SK-N-SH treated with all-trans-retinoic acid at 6 μM for 48 hours (cell line): Measurements from ENCODE around the gene ARHGAP29.

Source experiments
- ATAC-seq: fragments of 200-7000 bp; cut with Tn5 transposase; 3 replicates; pipeline ENCODE4 v1.9.1; 2020; ENCODE audit warnings: mild to moderate bottlenecking, moderate library complexity
- ARNTL ChIP-seq: fragments of 450-650 bp; formaldehyde crosslinking; IDR thresholded peaks from 2 replicates; pipeline ENCODE4 v1.5.0; 2020; ENCODE audit warnings: low read depth, mild to moderate bottlenecking, moderate library complexity, borderline replicate concordance
- BACH2 ChIP-seq: fragments of 250-450 bp; sonication (Bioruptor Pico); IDR thresholded peaks from 2 replicates; pipeline ENCODE4 v1.9.0; 2021; ENCODE audit warnings: mild to moderate bottlenecking, borderline replicate concordance
- CSDC2 ChIP-seq: fragments of 250-450 bp; sonication (Bioruptor Pico); IDR thresholded peaks from 2 replicates; pipeline ENCODE4 v1.5.0; 2020; ENCODE audit warnings: mild to moderate bottlenecking, moderate library complexity
- CSRNP3 ChIP-seq: fragments of 250-450 bp; sonication (Bioruptor Pico); IDR thresholded peaks from 2 replicates; pipeline ENCODE4 v1.5.1; 2021; ENCODE audit warnings: mild to moderate bottlenecking, moderate library complexity
- ESRRG ChIP-seq: fragments of 250-450 bp; sonication (Bioruptor Pico); IDR thresholded peaks from 2 replicates; pipeline ENCODE4 v1.6.1; 2021; ENCODE audit warnings: mild to moderate bottlenecking
- GLIS3 ChIP-seq: fragments of 250-450 bp; sonication (Bioruptor Pico); IDR thresholded peaks from 2 replicates; pipeline ENCODE4 v1.5.0; 2020; ENCODE audit warnings: mild to moderate bottlenecking, moderate library complexity
- ISL1 ChIP-seq: fragments of 250-450 bp; sonication (Bioruptor Pico); IDR thresholded peaks from 2 replicates; pipeline ENCODE4 v2.1.2; 2022; ENCODE audit warnings: mild to moderate bottlenecking, moderate library complexity
- OSR1 ChIP-seq: fragments of 250-450 bp; sonication (Bioruptor Pico); IDR thresholded peaks from 2 replicates; pipeline ENCODE4 v1.8.0; 2022; ENCODE audit warnings: moderate library complexity, mild to moderate bottlenecking, inconsistent platforms
- PPARA ChIP-seq: fragments of 250-450 bp; sonication (Bioruptor Pico); IDR thresholded peaks from 2 replicates; pipeline ENCODE4 v1.5.0; 2020; ENCODE audit warnings: mild to moderate bottlenecking, borderline replicate concordance
- RARB ChIP-seq: fragments of 250-450 bp; sonication (Bioruptor Pico); IDR thresholded peaks from 2 replicates; pipeline ENCODE4 v1.8.0; 2021; ENCODE audit warnings: mild to moderate bottlenecking, moderate library complexity
- SNAI2 ChIP-seq: fragments of 250-450 bp; sonication (Bioruptor Pico); IDR thresholded peaks from 2 replicates; pipeline ENCODE4 v1.5.0; 2020; ENCODE audit warnings: mild to moderate bottlenecking, moderate library complexity
- TCF4 ChIP-seq: fragments of 250-450 bp; sonication (Bioruptor Pico); IDR thresholded peaks from 2 replicates; pipeline ENCODE4 v1.8.0; 2021; ENCODE audit warnings: mild to moderate bottlenecking, moderate library complexity, borderline replicate concordance
- TOX ChIP-seq: fragments of 250-450 bp; sonication (Bioruptor Pico); IDR thresholded peaks from 2 replicates; pipeline ENCODE4 v1.8.0; 2021; ENCODE audit warnings: mild to moderate bottlenecking, moderate library complexity, borderline replicate concordance
- ZC3H10 ChIP-seq: fragments of 250-450 bp; sonication (Bioruptor Pico); IDR thresholded peaks from 2 replicates; pipeline ENCODE4 v1.5.1; 2021; ENCODE audit warnings: mild to moderate bottlenecking, moderate library complexity
- ZFP3 ChIP-seq: fragments of 250-450 bp; sonication (Bioruptor Pico); IDR thresholded peaks from 2 replicates; pipeline ENCODE4 v1.5.0; 2020; ENCODE audit warnings: mild to moderate bottlenecking, moderate library complexity
- ZFP30 ChIP-seq: fragments of 450-650 bp; formaldehyde crosslinking; IDR thresholded peaks from 2 replicates; pipeline ENCODE4 v1.5.0; 2022; ENCODE audit warnings: mild to moderate bottlenecking, moderate library complexity
- ZNF565 ChIP-seq: fragments of 450-650 bp; formaldehyde crosslinking; conservative IDR thresholded peaks from 2 replicates; pipeline ENCODE4 v1.5.0; 2020; ENCODE audit warnings: low read depth, mild to moderate bottlenecking, moderate library complexity
- ZNF70 ChIP-seq: fragments of 450-650 bp; formaldehyde crosslinking; IDR thresholded peaks from 2 replicates; pipeline ENCODE4 v1.5.0; 2020; ENCODE audit warnings: mild to moderate bottlenecking, moderate library complexity
- ZNF8 ChIP-seq: fragments of 450-650 bp; formaldehyde crosslinking; IDR thresholded peaks from 2 replicates; pipeline ENCODE4 v1.5.0; 2020; ENCODE audit warnings: mild to moderate bottlenecking, moderate library complexity
- TF ChIP-seq, protein P1 (sequence below): fragments of 250-450 bp; sonication (Bioruptor Pico); IDR thresholded peaks from 2 replicates; pipeline ENCODE4 v1.5.0; 2020; ENCODE audit warnings: mild to moderate bottlenecking, moderate library complexity
- TF ChIP-seq, protein P2 (sequence below): fragments of 250-450 bp; sonication (Bioruptor Pico); IDR thresholded peaks from 2 replicates; pipeline ENCODE4 v1.8.0; 2021; ENCODE audit warnings: low read depth, mild to moderate bottlenecking, moderate library complexity, borderline replicate concordance
- TF ChIP-seq, protein P3 (sequence below): fragments of 250-450 bp; sonication (Bioruptor Pico); IDR thresholded peaks from 2 replicates; pipeline ENCODE4 v1.5.1; 2020; ENCODE audit warnings: low read depth, mild to moderate bottlenecking, moderate library complexity
- TF ChIP-seq, protein P4 (sequence below): fragments of 250-450 bp; sonication (Bioruptor Pico); IDR thresholded peaks from 2 replicates; pipeline ENCODE4 v1.8.0; 2020; ENCODE audit warnings: mild to moderate bottlenecking, moderate library complexity, borderline replicate concordance

ARHGAP29 gene

DNA sequence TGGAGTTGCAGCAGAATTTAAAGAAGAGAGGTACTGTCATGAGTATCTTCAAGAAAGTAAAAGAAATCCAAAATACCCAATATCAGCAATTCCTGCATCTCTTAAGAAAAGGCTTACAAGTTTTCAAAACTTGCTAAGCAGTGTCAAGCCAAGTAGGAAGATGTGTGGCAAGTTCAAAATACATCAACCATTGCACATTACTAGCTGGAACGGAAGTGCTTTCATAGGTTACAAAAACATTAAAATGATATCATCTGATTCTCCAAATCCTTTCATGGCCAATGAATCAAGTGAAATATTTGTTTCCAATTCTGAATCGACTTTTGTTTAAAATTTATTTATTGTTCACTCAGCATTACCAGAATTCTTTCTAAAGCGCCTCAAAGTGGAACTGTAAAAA, 110.7 kb downstream of the ARHGAP29 start:
- ATAC-seq = no peak
- TF ChIP-seq CSDC2 (CRISPR knock-in tag) (no peak), SNAI2 (CRISPR knock-in tag) (no peak), ARNTL (CRISPR knock-in tag) (no peak), ISL1 (CRISPR knock-in tag) (no peak)

DNA sequence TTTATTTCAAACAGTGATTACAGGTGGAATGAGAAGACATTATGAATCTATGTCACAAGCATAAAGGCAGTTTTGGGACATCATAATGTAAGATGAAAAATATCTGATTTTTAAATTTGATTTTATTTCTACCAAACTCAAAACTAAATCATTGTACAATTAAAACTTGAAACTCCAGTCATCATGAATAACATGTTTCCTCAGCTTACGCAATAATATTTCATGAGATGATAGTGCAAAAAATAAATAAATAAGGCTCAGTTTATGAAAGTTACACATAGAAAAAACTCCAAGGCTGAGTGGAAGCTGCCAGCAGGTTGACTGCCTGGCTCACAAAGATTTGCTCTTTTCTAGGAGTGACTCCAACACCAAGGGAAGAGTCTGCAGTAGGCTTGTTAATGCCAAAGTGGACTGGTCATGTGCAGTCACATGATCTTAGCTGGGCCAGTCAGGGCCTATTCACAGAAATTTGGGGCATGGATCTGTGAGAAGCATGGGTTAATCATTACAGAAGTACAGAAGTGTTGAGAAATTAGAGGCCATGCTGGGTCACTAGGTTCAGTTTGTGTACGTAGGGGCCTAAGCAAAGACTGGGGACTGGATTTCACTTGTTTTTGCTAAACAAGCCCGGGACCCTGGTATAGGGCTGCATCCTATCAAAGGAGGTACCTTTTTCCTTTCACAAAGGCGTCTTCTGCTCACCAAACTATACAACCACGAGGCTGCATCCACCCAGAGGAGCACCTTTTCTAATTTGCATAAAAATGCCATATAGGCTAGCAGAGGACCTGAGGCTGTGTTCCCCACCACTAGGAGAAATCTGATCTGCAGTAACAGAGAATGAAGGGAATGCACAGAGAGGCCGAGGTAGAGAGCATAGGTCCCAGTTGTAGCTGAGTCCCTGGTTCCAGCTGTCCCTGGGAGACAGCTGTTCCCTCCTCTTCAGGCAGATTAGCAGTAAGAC, 111.6 kb downstream of the ARHGAP29 start:
- TF ChIP-seq SNAI2 (CRISPR knock-in tag) (no peak), ZNF70 (CRISPR knock-in tag) (no peak), ZFP3 (CRISPR knock-in tag) (no peak), ZFP30 (CRISPR knock-in tag) (no peak), OSR1 (no peak), ISL1 (CRISPR knock-in tag) (no peak), TOX (CRISPR knock-in tag) (no peak), ZNF565 (CRISPR knock-in tag) (no peak), ZNF8 (no peak), BACH2 (no peak), ESRRG (no peak), CSRNP3 (CRISPR knock-in tag) (no peak), ARNTL (CRISPR knock-in tag) (no peak), RARB (no peak), ZC3H10 (no peak), TCF4 (CRISPR knock-in tag) (no peak)
- TF ChIP-seq, protein P1, sequence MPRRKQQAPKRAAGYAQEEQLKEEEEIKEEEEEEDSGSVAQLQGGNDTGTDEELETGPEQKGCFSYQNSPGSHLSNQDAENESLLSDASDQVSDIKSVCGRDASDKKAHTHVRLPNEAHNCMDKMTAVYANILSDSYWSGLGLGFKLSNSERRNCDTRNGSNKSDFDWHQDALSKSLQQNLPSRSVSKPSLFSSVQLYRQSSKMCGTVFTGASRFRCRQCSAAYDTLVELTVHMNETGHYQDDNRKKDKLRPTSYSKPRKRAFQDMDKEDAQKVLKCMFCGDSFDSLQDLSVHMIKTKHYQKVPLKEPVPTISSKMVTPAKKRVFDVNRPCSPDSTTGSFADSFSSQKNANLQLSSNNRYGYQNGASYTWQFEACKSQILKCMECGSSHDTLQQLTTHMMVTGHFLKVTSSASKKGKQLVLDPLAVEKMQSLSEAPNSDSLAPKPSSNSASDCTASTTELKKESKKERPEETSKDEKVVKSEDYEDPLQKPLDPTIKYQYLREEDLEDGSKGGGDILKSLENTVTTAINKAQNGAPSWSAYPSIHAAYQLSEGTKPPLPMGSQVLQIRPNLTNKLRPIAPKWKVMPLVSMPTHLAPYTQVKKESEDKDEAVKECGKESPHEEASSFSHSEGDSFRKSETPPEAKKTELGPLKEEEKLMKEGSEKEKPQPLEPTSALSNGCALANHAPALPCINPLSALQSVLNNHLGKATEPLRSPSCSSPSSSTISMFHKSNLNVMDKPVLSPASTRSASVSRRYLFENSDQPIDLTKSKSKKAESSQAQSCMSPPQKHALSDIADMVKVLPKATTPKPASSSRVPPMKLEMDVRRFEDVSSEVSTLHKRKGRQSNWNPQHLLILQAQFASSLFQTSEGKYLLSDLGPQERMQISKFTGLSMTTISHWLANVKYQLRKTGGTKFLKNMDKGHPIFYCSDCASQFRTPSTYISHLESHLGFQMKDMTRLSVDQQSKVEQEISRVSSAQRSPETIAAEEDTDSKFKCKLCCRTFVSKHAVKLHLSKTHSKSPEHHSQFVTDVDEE (CRISPR knock-in tag) = no peak
- TF ChIP-seq, protein P2, sequence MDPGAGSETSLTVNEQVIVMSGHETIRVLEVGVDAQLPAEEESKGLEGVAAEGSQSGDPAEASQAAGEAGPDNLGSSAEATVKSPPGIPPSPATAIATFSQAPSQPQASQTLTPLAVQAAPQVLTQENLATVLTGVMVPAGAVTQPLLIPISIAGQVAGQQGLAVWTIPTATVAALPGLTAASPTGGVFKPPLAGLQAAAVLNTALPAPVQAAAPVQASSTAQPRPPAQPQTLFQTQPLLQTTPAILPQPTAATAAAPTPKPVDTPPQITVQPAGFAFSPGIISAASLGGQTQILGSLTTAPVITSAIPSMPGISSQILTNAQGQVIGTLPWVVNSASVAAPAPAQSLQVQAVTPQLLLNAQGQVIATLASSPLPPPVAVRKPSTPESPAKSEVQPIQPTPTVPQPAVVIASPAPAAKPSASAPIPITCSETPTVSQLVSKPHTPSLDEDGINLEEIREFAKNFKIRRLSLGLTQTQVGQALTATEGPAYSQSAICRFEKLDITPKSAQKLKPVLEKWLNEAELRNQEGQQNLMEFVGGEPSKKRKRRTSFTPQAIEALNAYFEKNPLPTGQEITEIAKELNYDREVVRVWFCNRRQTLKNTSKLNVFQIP (CRISPR knock-in tag) = no peak
- TF ChIP-seq, protein P3, sequence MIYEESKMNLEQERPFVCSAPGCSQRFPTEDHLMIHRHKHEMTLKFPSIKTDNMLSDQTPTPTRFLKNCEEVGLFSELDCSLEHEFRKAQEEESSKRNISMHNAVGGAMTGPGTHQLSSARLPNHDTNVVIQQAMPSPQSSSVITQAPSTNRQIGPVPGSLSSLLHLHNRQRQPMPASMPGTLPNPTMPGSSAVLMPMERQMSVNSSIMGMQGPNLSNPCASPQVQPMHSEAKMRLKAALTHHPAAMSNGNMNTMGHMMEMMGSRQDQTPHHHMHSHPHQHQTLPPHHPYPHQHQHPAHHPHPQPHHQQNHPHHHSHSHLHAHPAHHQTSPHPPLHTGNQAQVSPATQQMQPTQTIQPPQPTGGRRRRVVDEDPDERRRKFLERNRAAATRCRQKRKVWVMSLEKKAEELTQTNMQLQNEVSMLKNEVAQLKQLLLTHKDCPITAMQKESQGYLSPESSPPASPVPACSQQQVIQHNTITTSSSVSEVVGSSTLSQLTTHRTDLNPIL (CRISPR knock-in tag) = no peak
- TF ChIP-seq, protein P4, sequence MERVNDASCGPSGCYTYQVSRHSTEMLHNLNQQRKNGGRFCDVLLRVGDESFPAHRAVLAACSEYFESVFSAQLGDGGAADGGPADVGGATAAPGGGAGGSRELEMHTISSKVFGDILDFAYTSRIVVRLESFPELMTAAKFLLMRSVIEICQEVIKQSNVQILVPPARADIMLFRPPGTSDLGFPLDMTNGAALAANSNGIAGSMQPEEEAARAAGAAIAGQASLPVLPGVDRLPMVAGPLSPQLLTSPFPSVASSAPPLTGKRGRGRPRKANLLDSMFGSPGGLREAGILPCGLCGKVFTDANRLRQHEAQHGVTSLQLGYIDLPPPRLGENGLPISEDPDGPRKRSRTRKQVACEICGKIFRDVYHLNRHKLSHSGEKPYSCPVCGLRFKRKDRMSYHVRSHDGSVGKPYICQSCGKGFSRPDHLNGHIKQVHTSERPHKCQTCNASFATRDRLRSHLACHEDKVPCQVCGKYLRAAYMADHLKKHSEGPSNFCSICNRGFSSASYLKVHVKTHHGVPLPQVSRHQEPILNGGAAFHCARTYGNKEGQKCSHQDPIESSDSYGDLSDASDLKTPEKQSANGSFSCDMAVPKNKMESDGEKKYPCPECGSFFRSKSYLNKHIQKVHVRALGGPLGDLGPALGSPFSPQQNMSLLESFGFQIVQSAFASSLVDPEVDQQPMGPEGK = no peak
- no peak for ATAC-seq

GRCh38 chr1:94124538-94124937, 112.8 kb downstream of the ARHGAP29 start:
- no peak for ATAC-seq
- no peak for TF ChIP-seq RARB
- TF ChIP-seq TOX (CRISPR knock-in tag) = no peak
- no peak for TF ChIP-seq SNAI2 (CRISPR knock-in tag)
- no peak for TF ChIP-seq PPARA (CRISPR knock-in tag)
- TF ChIP-seq GLIS3 (CRISPR knock-in tag) = no peak
- no peak for TF ChIP-seq ARNTL (CRISPR knock-in tag)
- TF ChIP-seq ZFP30 (CRISPR knock-in tag) = no peak
- TF ChIP-seq CSDC2 (CRISPR knock-in tag) = no peak
- TF ChIP-seq, protein P2 (CRISPR knock-in tag) = no peak
- TF ChIP-seq ZNF565 (CRISPR knock-in tag) = no peak
- TF ChIP-seq ZNF8 = no peak
- TF ChIP-seq ESRRG = no peak
- no peak for TF ChIP-seq BACH2
- TF ChIP-seq ZNF70 (CRISPR knock-in tag) = no peak
- TF ChIP-seq, protein P4 = no peak
